B cell (primary cell): ENCODE data around the gene IMMP2L. TPM values are rescaled to one million over a fixed set of nuclear protein-coding genes. Genes with fewer than 3 reads are reported as not detected.

Experiments
- ATAC-seq: fragments of 200-7000 bp; cut with Tn5 transposase; one replicate; pipeline ENCODE4 v1.10.0; 2021; ENCODE audit warnings: low read depth, mild to moderate bottlenecking, moderate number of reproducible peaks, moderate library complexity
- CTCF ChIA-PET: fragments of 350-600 bp; sonication (Branson Sonifier 250); formaldehyde crosslinking; loops from one replicate; lab custom pipeline; 2021; ENCODE audit warnings: antibody characterized with exemption, inconsistent platforms; lab: Charles Lee
- POLR2A ChIA-PET: fragments of 350-600 bp; sonication (Branson Sonifier 250); formaldehyde crosslinking; loops from one replicate; lab custom pipeline; 2021; ENCODE audit warnings: antibody characterized with exemption; lab: Charles Lee
- DNase-seq: peaks from one replicate; pipeline ENCODE4 v3.0.0; 2013
- H2AFZ ChIP-seq: 2 replicates; pipeline ENCODE4 v1.6.1; 2012; ENCODE audit warnings: mild to moderate bottlenecking, low read depth, low read length; ENCODE audit not compliant: insufficient read depth, poor library complexity, severe bottlenecking
- H3K27ac ChIP-seq, 2 donors: 1 replicate in 1 of 2; 2 replicates in 1 of 2; pipeline ENCODE4 v1.5.1; 2012 to 2013; ENCODE audit warnings: low read length in 2 of 2, mild to moderate bottlenecking in 2 of 2, moderate library complexity in 1 of 2
- H3K27me3 ChIP-seq, 4 experiments: fragments of 200-600 bp in 1 of 4; sonication (generic) in 1 of 4; replicated peaks in 1 of 4; 1 replicate in 2 of 4; 2 replicates in 2 of 4; pipeline versions ENCODE4 v1.6.1 to v1.7.0; 2013 to 2016; ENCODE audit warnings: low read length in 3 of 4, mild to moderate bottlenecking in 2 of 4, mixed read lengths in 1 of 4, moderate library complexity in 1 of 4; ENCODE audit not compliant: insufficient read depth in 4 of 4, control insufficient read depth in 3 of 4; ENCODE audit errors: control extremely low read depth in 1 of 4
- H3K36me3 ChIP-seq, 2 experiments: replicated peaks in 1 of 2; 1 replicate in 1 of 2; 2 replicates in 1 of 2; pipeline versions ENCODE4 v1.6.1 to v1.7.1; 2013; ENCODE audit warnings: low read length in 1 of 2; ENCODE audit not compliant: insufficient read depth in 2 of 2, control insufficient read depth in 1 of 2; ENCODE audit errors: control extremely low read depth in 1 of 2, extremely low read depth in 1 of 2
- H3K4me1 ChIP-seq, 2 donors: fragments of 200-600 bp in 1 of 2; sonication (generic) in 1 of 2; 1 replicate in 1 of 2; 2 replicates in 1 of 2; pipeline versions ENCODE4 v1.5.1 to v1.6.1; 2013 to 2017; ENCODE audit warnings: low read length in 2 of 2; ENCODE audit not compliant: control insufficient read depth in 2 of 2, insufficient read depth in 2 of 2
- H3K4me2 ChIP-seq: replicated peaks from 2 replicates; pipeline ENCODE3; 2012; ENCODE audit warnings: mild to moderate bottlenecking, low read depth, low read length; ENCODE audit not compliant: poor library complexity, severe bottlenecking
- H3K4me3 ChIP-seq, 5 experiments: fragments of 200-600 bp in 1 of 5; sonication (generic) in 1 of 5; 1 replicate in 3 of 5; 2 replicates in 2 of 5; pipeline versions ENCODE4 v1.5.1 to v1.7.0; 2011 to 2016; ENCODE audit warnings: low read length in 4 of 5, mild to moderate bottlenecking in 4 of 5, low read depth in 2 of 5, control low read depth in 1 of 5, moderate library complexity in 1 of 5; ENCODE audit not compliant: insufficient read depth in 1 of 5; ENCODE audit errors: control extremely low read depth in 1 of 5, extremely low read depth in 1 of 5
- H3K79me2 ChIP-seq: fragments of 200-600 bp; sonication (generic); one replicate; pipeline ENCODE4 v1.6.0; 2016; ENCODE audit warnings: low read length; ENCODE audit not compliant: control insufficient read depth, insufficient read depth
- H3K9ac ChIP-seq: fragments of 200-600 bp; sonication (generic); 2 replicates; pipeline ENCODE4 v1.6.1; 2017; ENCODE audit warnings: mild to moderate bottlenecking, low read length, moderate library complexity
- H3K9me3 ChIP-seq, 3 donors: one replicate each; pipeline versions ENCODE4 v1.6.1 to v1.7.1; 2013; ENCODE audit warnings: low read length in 2 of 3; ENCODE audit not compliant: control insufficient read depth in 2 of 3, insufficient read depth in 1 of 3; ENCODE audit errors: control extremely low read depth in 1 of 3
- H4K20me1 ChIP-seq: 2 replicates; pipeline ENCODE4 v1.6.0; 2012; ENCODE audit warnings: mild to moderate bottlenecking, low read length; ENCODE audit not compliant: insufficient read depth, control insufficient read depth, poor library complexity, severe bottlenecking
- H3K27ac Mint-ChIP-seq: one replicate; pipeline ENCODE4 v1.8.0; 2021; ENCODE audit warnings: mixed read lengths
- H3K27me3 Mint-ChIP-seq: one replicate; pipeline ENCODE4 v1.8.0; 2021; ENCODE audit warnings: mixed read lengths
- H3K4me1 Mint-ChIP-seq: one replicate; pipeline ENCODE4 v1.8.0; 2021; ENCODE audit warnings: mixed read lengths
- H3K4me3 Mint-ChIP-seq: one replicate; pipeline ENCODE4 v1.8.0; 2021; ENCODE audit warnings: mixed read lengths
- H3K9me3 Mint-ChIP-seq: one replicate; pipeline ENCODE4 v1.8.0; 2022; ENCODE audit warnings: mixed read lengths; ENCODE audit not compliant: insufficient read depth
- CTCF ChIP-seq: fragments of 200-600 bp; IDR thresholded peaks from one replicate; pipeline ENCODE4 v1.8.0; 2022; ENCODE audit warnings: antibody characterized with exemption, mild to moderate bottlenecking
- EZH2 ChIP-seq: IDR thresholded peaks from 2 replicates; pipeline ENCODE4 v1.6.1; 2012; ENCODE audit warnings: borderline replicate concordance, low read depth, mild to moderate bottlenecking, moderate library complexity, low read length; ENCODE audit not compliant: insufficient read depth, poor library complexity, severe bottlenecking
- WGBS: methylation state at CpG from one replicate; pipeline ENCODE4 v1.1.5; 2013; ENCODE audit warnings: missing lambda C conversion rate; ENCODE audit not compliant: insufficient coverage; 5-methylcytosine and 5-hydroxymethylcytosine counted together
- intact Hi-C: fragments of 100-400 bp; cut with micrococcal nuclease; formaldehyde crosslinking; loops from one replicate; pipeline ENCODE4 v1.10.0; 2022
- polyA plus RNA-seq: library from polyadenylated mRNA; depleted of rRNA; stranded (reverse); fragments of >200 nt; gene quantifications from 2 replicates; pipeline ENCODE4 v1.2.3, GENCODE V29; 2012
- total RNA-seq, 2 donors: library from RNA; stranded (reverse); fragments of 120-200 nt in 1 of 2; gene quantifications; 1 replicate in 1 of 2; 2 replicates in 1 of 2; pipeline versions ENCODE4 v1.2.3 to v1.2.4, GENCODE V29; 2013 to 2022

IMMP2L gene
- total and polyA plus RNA-seq, 2 donors (not counting 1 experiment from before 2014, with no cell fraction given): 3.8 to 34.2 TPM

GRCh38 chr7:110962374-110962773 lies 599.9 kb downstream of the IMMP2L start:
- Mint-ChIP-seq H3K27ac (no peak overlapping the region), H3K9me3 (no peaks in the 10 kb centered on the region), H3K27me3 (no peaks in the 10 kb centered on the region), H3K4me3 (no peak overlapping the region), H3K4me1 (no peaks in the 10 kb centered on the region)
- Histone ChIP-seq H3K4me1 (no peaks in the 10 kb centered on the region), H4K20me1 (no peaks in the 10 kb centered on the region), H3K9ac (no peak overlapping the region), H2AFZ (no peak overlapping the region), H3K4me2 (no peak overlapping the region), H3K27ac (no peak overlapping the region), H3K4me3 (no peak overlapping the region), H3K27me3 (no peaks in the 10 kb centered on the region), H3K9me3 (peaks cover 0 to 3% (median 3%) of the 10 kb centered on the region in 3 donors), H3K79me2 (no peaks in the 10 kb centered on the region), H3K36me3 (no peaks in the 10 kb centered on the region)
- ATAC-seq (no peak), DNase-seq (no peak)
- ChIA-PET CTCF (no interaction called here), POLR2A (no interaction called here)
- TF ChIP-seq CTCF: no peak
- TF ChIP-seq EZH2: no peak
- intact Hi-C loops: no loop called here
- WGBS: no CpG with 5 or more reads among the region's 2 CpGs

GRCh38 chr7:110960811-110961210 lies 601.5 kb downstream of the IMMP2L start:
- Histone ChIP-seq H4K20me1 (no peaks in the 10 kb centered on the region), H3K4me2 (no peak overlapping the region), H3K4me1 (no peaks in the 10 kb centered on the region), H2AFZ (no peak overlapping the region), H3K4me3 (no peak overlapping the region), H3K27me3 (no peaks in the 10 kb centered on the region), H3K36me3 (no peaks in the 10 kb centered on the region), H3K9ac (no peak overlapping the region), H3K27ac (no peak overlapping the region), H3K9me3 (peaks cover 0 to 3% (median 3%) of the 10 kb centered on the region in 3 donors), H3K79me2 (no peaks in the 10 kb centered on the region)
- no peak overlapping the region for H3K4me3 Mint-ChIP-seq
- intact Hi-C loops: no loop called here
- H3K9me3 Mint-ChIP-seq: no peaks in the 10 kb centered on the region
- no peaks in the 10 kb centered on the region for H3K4me1 Mint-ChIP-seq
- H3K27me3 Mint-ChIP-seq: no peaks in the 10 kb centered on the region
- DNase-seq (no peak), ATAC-seq (no peak)
- H3K27ac Mint-ChIP-seq: no peak overlapping the region
- CTCF ChIA-PET: no interaction called here
- TF ChIP-seq EZH2: no peak
- no peak for TF ChIP-seq CTCF
- POLR2A ChIA-PET: no interaction called here
